Activated naive CD8-positive, alpha-beta T cell treated with anti-CD3 and anti-CD28 coated beads for 36 hours (primary cell): ENCODE results near the gene JAZF1. TPM values are rescaled to one million over a fixed set of nuclear protein-coding genes. Genes with fewer than 3 reads are reported as not detected.

ENCODE experiments used
- DNase-seq: peaks from one replicate; pipeline ENCODE4 v3.0.0; 2021
- H3K27ac Mint-ChIP-seq: one replicate; pipeline ENCODE4 v1.8.0; 2022; ENCODE audit warnings: mild to moderate bottlenecking, moderate library complexity, mixed read lengths
- H3K27me3 Mint-ChIP-seq: one replicate; pipeline ENCODE4 v1.8.0; 2022; ENCODE audit warnings: mild to moderate bottlenecking, mixed read lengths
- H3K36me3 Mint-ChIP-seq: one replicate; pipeline ENCODE4 v1.8.0; 2021; ENCODE audit warnings: mild to moderate bottlenecking, mixed read lengths
- H3K4me1 Mint-ChIP-seq: one replicate; pipeline ENCODE4 v1.8.0; 2021; ENCODE audit warnings: mixed read lengths
- H3K4me3 Mint-ChIP-seq: one replicate; pipeline ENCODE4 v1.8.0; 2022; ENCODE audit warnings: mild to moderate bottlenecking, moderate library complexity, mixed read lengths
- H3K9me3 Mint-ChIP-seq: one replicate; pipeline ENCODE4 v1.8.0; 2022; ENCODE audit warnings: mixed read lengths
- total RNA-seq, 2 experiments: library from RNA; stranded (reverse); gene quantifications; one replicate each; pipeline ENCODE4 v1.2.3, GENCODE V29; 2021

The JAZF1 gene
- total RNA-seq, 2 experiments from 2014 or later = 6.6 to 7.4 TPM

- Mint-ChIP-seq H3K4me1 (peaks cover 20% of the 10 kb centered on the region), H3K4me3 (no peak overlapping the region), H3K9me3 (no peaks in the 10 kb centered on the region), H3K27ac (no peak overlapping the region), H3K36me3 (peaks cover 7% of the 10 kb centered on the region), H3K27me3 (no peaks in the 10 kb centered on the region)
- DNase-seq = no peak
These were observed 14.3 kb downstream of the JAZF1 start for GRCh38 chr7:28165961-28166955.

GRCh38 chr7:28165261-28165660 is 15.3 kb downstream of the JAZF1 start:
- peaks cover 19% of the 10 kb centered on the region for H3K4me1 Mint-ChIP-seq
- H3K27me3 Mint-ChIP-seq = no peaks in the 10 kb centered on the region
- no peak overlapping the region for H3K4me3 Mint-ChIP-seq
- DNase-seq = no peak
- H3K27ac Mint-ChIP-seq = no peak overlapping the region
- peaks cover 7% of the 10 kb centered on the region for H3K36me3 Mint-ChIP-seq
- H3K9me3 Mint-ChIP-seq = no peaks in the 10 kb centered on the region

- no peak for DNase-seq
- peaks cover 12% of the 10 kb centered on the region for H3K36me3 Mint-ChIP-seq
- no peak overlapping the region for H3K4me3 Mint-ChIP-seq
- no peaks in the 10 kb centered on the region for H3K27me3 Mint-ChIP-seq
- H3K27ac Mint-ChIP-seq = no peak overlapping the region
- no peaks in the 10 kb centered on the region for H3K9me3 Mint-ChIP-seq
- peaks cover 15% of the 10 kb centered on the region for H3K4me1 Mint-ChIP-seq
These were observed 16.6 kb downstream of the JAZF1 start for GRCh38 chr7:28163949-28164348.

- Mint-ChIP-seq H3K9me3 (no peaks in the 10 kb centered on the region), H3K4me3 (no peak overlapping the region), H3K36me3 (peaks cover 23% of the 10 kb centered on the region), H3K4me1 (peaks cover 13% of the 10 kb centered on the region), H3K27ac (no peak overlapping the region), H3K27me3 (peaks cover 4% of the 10 kb centered on the region)
- no peak for DNase-seq
These were observed 19.3 kb downstream of the JAZF1 start for GRCh38 chr7:28161331-28161730.

- no peak overlapping the region for H3K27ac Mint-ChIP-seq
- peaks cover 19% of the 10 kb centered on the region for H3K4me1 Mint-ChIP-seq
- H3K4me3 Mint-ChIP-seq = no peak overlapping the region
- DNase-seq = no peak
- H3K9me3 Mint-ChIP-seq = no peaks in the 10 kb centered on the region
- H3K27me3 Mint-ChIP-seq = peaks cover 4% of the 10 kb centered on the region
- H3K36me3 Mint-ChIP-seq = peaks cover 22% of the 10 kb centered on the region
These were observed 20.0 kb downstream of the JAZF1 start for GRCh38 chr7:28160551-28160991.

- Mint-ChIP-seq H3K36me3 (peaks cover 25% of the 10 kb centered on the region), H3K27me3 (peaks cover 4% of the 10 kb centered on the region), H3K4me1 (peaks cover 37% of the 10 kb centered on the region), H3K9me3 (peaks cover 5% of the 10 kb centered on the region), H3K27ac (no peak overlapping the region), H3K4me3 (no peak overlapping the region)
- no peak for DNase-seq
These were observed 22.7 kb downstream of the JAZF1 start for GRCh38 chr7:28157831-28158416.

- peaks cover 25% of the 10 kb centered on the region for H3K36me3 Mint-ChIP-seq
- H3K4me1 Mint-ChIP-seq = peaks cover 43% of the 10 kb centered on the region
- peaks cover 4% of the 10 kb centered on the region for H3K27me3 Mint-ChIP-seq
- DNase-seq = no peak
- peak overlapping the region; percentile 65 for H3K27ac Mint-ChIP-seq
- no peak overlapping the region for H3K4me3 Mint-ChIP-seq
- peaks cover 10% of the 10 kb centered on the region for H3K9me3 Mint-ChIP-seq
These were observed 23.4 kb downstream of the JAZF1 start for GRCh38 chr7:28157076-28157745.

GRCh38 chr7:28156401-28156800 is 24.2 kb downstream of the JAZF1 start:
- peak overlapping the region; percentile 93 for H3K27ac Mint-ChIP-seq
- H3K9me3 Mint-ChIP-seq = peaks cover 10% of the 10 kb centered on the region
- H3K4me3 Mint-ChIP-seq = no peak overlapping the region
- H3K27me3 Mint-ChIP-seq = peaks cover 4% of the 10 kb centered on the region
- peaks cover 49% of the 10 kb centered on the region for H3K4me1 Mint-ChIP-seq
- no peak for DNase-seq
- H3K36me3 Mint-ChIP-seq = peaks cover 25% of the 10 kb centered on the region

GRCh38 chr7:28155964-28156363 is 24.6 kb downstream of the JAZF1 start:
- H3K27me3 Mint-ChIP-seq = peaks cover 4% of the 10 kb centered on the region
- H3K4me1 Mint-ChIP-seq = peaks cover 49% of the 10 kb centered on the region
- DNase-seq = no peak
- peaks cover 25% of the 10 kb centered on the region for H3K36me3 Mint-ChIP-seq
- H3K4me3 Mint-ChIP-seq = no peak overlapping the region
- peaks cover 10% of the 10 kb centered on the region for H3K9me3 Mint-ChIP-seq
- peak overlapping the region; percentile 93 for H3K27ac Mint-ChIP-seq

GRCh38 chr7:28155019-28155660 is 25.5 kb downstream of the JAZF1 start:
- peaks cover 4% of the 10 kb centered on the region for H3K27me3 Mint-ChIP-seq
- no peak for DNase-seq
- H3K27ac Mint-ChIP-seq = peak overlapping the region; percentile 93
- H3K4me3 Mint-ChIP-seq = peak overlapping the region; percentile 29
- H3K36me3 Mint-ChIP-seq = peaks cover 27% of the 10 kb centered on the region
- H3K4me1 Mint-ChIP-seq = peaks cover 54% of the 10 kb centered on the region
- H3K9me3 Mint-ChIP-seq = peaks cover 10% of the 10 kb centered on the region

GRCh38 chr7:28152594-28152993 is 28.0 kb downstream of the JAZF1 start:
- H3K27ac Mint-ChIP-seq = peak overlapping the region; percentile 81

GRCh38 chr7:28151965-28152364 is 28.6 kb downstream of the JAZF1 start:
- Mint-ChIP-seq H3K4me3 (no peak overlapping the region), H3K4me1 (peaks cover 69% of the 10 kb centered on the region), H3K9me3 (peaks cover 10% of the 10 kb centered on the region), H3K27ac (peak overlapping the region; percentile 81), H3K36me3 (peaks cover 28% of the 10 kb centered on the region), H3K27me3 (no peaks in the 10 kb centered on the region)
- no peak for DNase-seq

More at GRCh38 chr7:28152594-28152993, 28.0 kb downstream of the JAZF1 start:
- H3K27me3 Mint-ChIP-seq = no peaks in the 10 kb centered on the region
- H3K4me1 Mint-ChIP-seq = peaks cover 72% of the 10 kb centered on the region
- H3K9me3 Mint-ChIP-seq = peaks cover 10% of the 10 kb centered on the region
- DNase-seq = no peak
- no peak overlapping the region for H3K4me3 Mint-ChIP-seq
- peaks cover 30% of the 10 kb centered on the region for H3K36me3 Mint-ChIP-seq

GRCh38 chr7:28149291-28150101 is 31.1 kb downstream of the JAZF1 start:
- peak; percentile 8 for DNase-seq
- no peak overlapping the region for H3K4me3 Mint-ChIP-seq
- peaks cover 49% of the 10 kb centered on the region for H3K4me1 Mint-ChIP-seq
- no peaks in the 10 kb centered on the region for H3K27me3 Mint-ChIP-seq
- peaks cover 10% of the 10 kb centered on the region for H3K9me3 Mint-ChIP-seq
- H3K27ac Mint-ChIP-seq = peak overlapping the region; percentile 73
- H3K36me3 Mint-ChIP-seq = peaks cover 25% of the 10 kb centered on the region

- H3K9me3 Mint-ChIP-seq = no peaks in the 10 kb centered on the region
- no peak overlapping the region for H3K4me3 Mint-ChIP-seq
- H3K27me3 Mint-ChIP-seq = no peaks in the 10 kb centered on the region
- H3K27ac Mint-ChIP-seq = no peak overlapping the region
- H3K4me1 Mint-ChIP-seq = peaks cover 36% of the 10 kb centered on the region
- no peak for DNase-seq
- peaks cover 17% of the 10 kb centered on the region for H3K36me3 Mint-ChIP-seq
These were observed 34.7 kb downstream of the JAZF1 start for GRCh38 chr7:28145931-28146330.
